ENCODE results near the gene CORO2B. TPM values are rescaled to one million over a fixed set of nuclear protein-coding genes. Genes with fewer than 3 reads are reported as not detected.

Gene CORO2B
- total and polyA plus RNA-seq, 8 donors, result 3.0 to 27.7 (median 21.0) TPM

DNA sequence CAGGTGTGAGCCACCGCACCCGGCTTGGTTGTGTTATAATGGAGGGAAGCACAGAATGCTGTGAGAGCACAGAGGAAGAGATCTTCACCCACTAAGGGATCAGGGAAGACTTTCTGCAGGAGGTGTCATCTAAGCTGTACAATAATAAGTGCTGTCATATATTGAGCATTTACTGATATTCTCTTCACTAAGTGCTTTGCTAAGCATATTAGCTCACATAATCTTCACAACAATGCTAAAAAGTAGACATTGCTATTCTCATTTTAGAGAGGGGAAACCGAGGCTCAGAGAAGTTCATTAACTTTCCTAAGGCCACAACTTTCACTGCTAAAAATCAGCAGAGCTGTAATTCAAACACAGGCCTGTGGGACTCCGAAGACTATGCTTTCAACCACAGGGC lies 115.3 kb downstream of the CORO2B start:
- Histone ChIP-seq H3K36me3 (no peaks in the 10 kb centered on the region), H3K27me3 (no peaks in the 10 kb centered on the region), H3K9me3 (no peaks in the 10 kb centered on the region), H3K4me3 (no peak overlapping the region), H3K27ac (no peak overlapping the region), H3K4me1 (no peaks in the 10 kb centered on the region)
- TF ChIP-seq, protein P1, sequence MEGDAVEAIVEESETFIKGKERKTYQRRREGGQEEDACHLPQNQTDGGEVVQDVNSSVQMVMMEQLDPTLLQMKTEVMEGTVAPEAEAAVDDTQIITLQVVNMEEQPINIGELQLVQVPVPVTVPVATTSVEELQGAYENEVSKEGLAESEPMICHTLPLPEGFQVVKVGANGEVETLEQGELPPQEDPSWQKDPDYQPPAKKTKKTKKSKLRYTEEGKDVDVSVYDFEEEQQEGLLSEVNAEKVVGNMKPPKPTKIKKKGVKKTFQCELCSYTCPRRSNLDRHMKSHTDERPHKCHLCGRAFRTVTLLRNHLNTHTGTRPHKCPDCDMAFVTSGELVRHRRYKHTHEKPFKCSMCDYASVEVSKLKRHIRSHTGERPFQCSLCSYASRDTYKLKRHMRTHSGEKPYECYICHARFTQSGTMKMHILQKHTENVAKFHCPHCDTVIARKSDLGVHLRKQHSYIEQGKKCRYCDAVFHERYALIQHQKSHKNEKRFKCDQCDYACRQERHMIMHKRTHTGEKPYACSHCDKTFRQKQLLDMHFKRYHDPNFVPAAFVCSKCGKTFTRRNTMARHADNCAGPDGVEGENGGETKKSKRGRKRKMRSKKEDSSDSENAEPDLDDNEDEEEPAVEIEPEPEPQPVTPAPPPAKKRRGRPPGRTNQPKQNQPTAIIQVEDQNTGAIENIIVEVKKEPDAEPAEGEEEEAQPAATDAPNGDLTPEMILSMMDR (IDR thresholded peaks at IDR 0.05), result no peak
- ATAC-seq (no peak), DNase-seq (no peak)
- intact Hi-C loops (cut with DNase I), result no loop called here

DNA sequence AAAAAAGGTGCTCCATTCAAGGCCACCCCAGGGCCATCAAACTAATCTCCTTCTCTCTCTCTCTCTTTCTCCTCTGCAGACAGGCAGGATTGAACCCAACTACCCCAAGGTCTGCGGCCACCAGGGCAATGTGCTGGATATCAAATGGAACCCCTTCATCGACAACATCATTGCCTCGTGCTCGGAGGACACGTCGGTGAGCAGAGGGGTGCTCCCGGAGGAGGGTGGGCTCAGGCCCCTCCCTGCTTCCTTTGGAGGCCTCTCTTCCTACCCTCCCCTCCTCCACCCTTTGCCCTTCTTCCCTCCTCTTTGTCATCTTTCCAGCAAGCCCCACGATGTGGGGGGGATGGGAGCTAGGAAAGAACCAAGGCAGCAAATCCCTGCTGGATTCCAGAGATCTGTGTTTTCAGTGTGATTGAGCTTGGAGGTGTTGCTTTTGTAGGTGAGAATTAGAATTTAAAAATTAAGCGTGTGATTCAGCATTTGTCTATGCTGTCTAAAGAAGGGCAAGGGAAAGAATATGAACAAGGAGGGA lies 116.3 kb downstream of the CORO2B start:
- Histone ChIP-seq H3K4me1 (peaks cover under 1 to 4% of the 10 kb centered on the region in 2 donors), H3K27ac (no peak overlapping the region), H3K27me3 (peaks cover 0 to 5% of the 10 kb centered on the region in 2 donors), H3K36me3 (no peaks in the 10 kb centered on the region), H3K9me3 (no peaks in the 10 kb centered on the region), H3K4me3 (no peak overlapping the region)
- DNase-seq (no peak), ATAC-seq (no peak)
- TF ChIP-seq, protein P1 (IDR thresholded peaks at IDR 0.05), result no peak
- intact Hi-C loops (cut with DNase I), result no loop called here

DNA sequence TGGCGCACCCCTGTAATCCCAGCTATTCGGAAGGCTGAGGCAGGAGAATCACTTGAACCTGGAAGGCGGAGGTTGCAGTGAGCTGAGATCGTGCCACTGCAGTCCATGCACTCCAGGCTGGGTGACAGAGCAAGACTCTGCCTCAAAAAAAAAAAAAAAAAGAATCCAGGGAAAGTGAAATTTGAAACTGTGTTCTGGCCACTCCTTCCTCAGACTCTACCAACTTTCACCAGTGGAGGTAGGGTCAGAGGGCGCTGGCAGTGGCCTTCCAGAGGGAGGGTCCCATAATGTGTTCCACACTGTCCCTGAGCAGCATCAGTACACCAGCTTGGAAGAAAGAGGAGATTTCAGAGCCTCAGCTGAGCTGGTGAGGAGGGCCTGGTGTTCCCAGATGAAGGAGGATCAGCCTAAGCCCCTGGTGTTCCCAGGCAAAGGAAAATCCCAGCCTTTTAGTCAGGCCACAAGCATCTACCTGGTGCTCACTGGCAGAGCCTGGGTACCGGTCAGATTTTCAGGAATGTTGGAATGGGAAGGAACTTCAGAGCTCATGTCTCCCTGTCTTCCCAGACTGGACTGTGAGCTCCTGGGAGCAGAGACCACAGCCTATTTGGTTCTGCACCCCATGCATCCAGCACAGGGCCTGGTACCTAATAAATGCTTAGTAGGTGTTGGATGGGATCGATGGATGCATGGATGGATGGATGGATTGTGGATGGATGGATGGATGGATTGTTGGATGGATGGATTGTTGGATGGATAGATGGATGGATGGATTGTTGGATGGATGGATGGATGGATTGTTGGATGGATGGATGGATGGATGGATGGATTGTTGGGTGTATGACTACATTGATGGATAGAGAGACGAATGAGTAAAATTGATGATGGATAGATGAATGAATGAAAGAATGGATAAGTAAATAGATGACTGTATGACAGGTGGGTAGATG lies 117.9 kb downstream of the CORO2B start:
- TF ChIP-seq, protein P1 (IDR thresholded peaks at IDR 0.05), result no peak
- H3K27me3 ChIP-seq, result peaks cover 0 to 13% of the 10 kb centered on the region in 2 donors
- H3K4me3 ChIP-seq, result no peak overlapping the region
- no peaks in the 10 kb centered on the region for H3K36me3 ChIP-seq
- peaks cover 6 to 12% of the 10 kb centered on the region in 2 donors for H3K4me1 ChIP-seq
- no peaks in the 10 kb centered on the region for H3K9me3 ChIP-seq
- no peak overlapping the region for H3K27ac ChIP-seq
- DNase-seq (no peak), ATAC-seq (no peak)
- intact Hi-C loops (cut with DNase I), result no loop called here

- Histone ChIP-seq H3K36me3 (no peaks in the 10 kb centered on the region), H3K9me3 (no peaks in the 10 kb centered on the region), H3K4me3 (no peak overlapping the region), H3K4me1 (peaks cover 6 to 15% of the 10 kb centered on the region in 2 donors), H3K27ac (no peak overlapping the region), H3K27me3 (peaks cover 0 to 13% of the 10 kb centered on the region in 2 donors)
- no peak for ATAC-seq
- TF ChIP-seq, protein P1 (IDR thresholded peaks at IDR 0.05), result no peak
- no peak for DNase-seq
- intact Hi-C loops (cut with DNase I), result no loop called here
Measured at GRCh38 chr15:68697711-68698690, 119.2 kb downstream of the CORO2B start.
